Testis (tissue), 2 donors: ENCODE results near the gene OXLD1.

Source experiments
- CTCF ChIP-seq, 3 experiments: fragments of 450-650 bp in 2 of 3; fragments of 200-600 bp in 1 of 3; sonication (generic) in 1 of 3; IDR thresholded peaks; one replicate each; pipeline ENCODE4 v1.5.1; 2016 to 2019; ENCODE audit warnings: antibody characterized with exemption in 3 of 3, mild to moderate bottlenecking in 2 of 3, moderate library complexity in 1 of 3
- POLR2A ChIP-seq: fragments of 450-650 bp; IDR thresholded peaks from one replicate; pipeline ENCODE4 v1.6.1; 2017; ENCODE audit warnings: antibody characterized with exemption, mild to moderate bottlenecking, moderate library complexity

- TF ChIP-seq CTCF (IDR thresholded peaks at IDR 0.05) (no peak), POLR2A (no peak)
These were observed 27.7 kb downstream of the OXLD1 start for GRCh38 chr17:81638683-81639082.
